ENCODE data around the gene ZFAND2B. TPM values are rescaled to one million over a fixed set of nuclear protein-coding genes. Genes with fewer than 3 reads are reported as not detected.

Gene ZFAND2B
- total and polyA plus RNA-seq, 2 experiments from 2014 or later: 16.3 to 30.0 TPM

- Mint-ChIP-seq H3K4me3 (no peak overlapping the region), H3K4me1 (peaks cover 16% of the 10 kb centered on the region), H3K27ac (no peak overlapping the region), H3K27me3 (ENCODE audit: insufficient read depth, low read depth, poor library complexity) (peaks cover 19% of the 10 kb centered on the region), H3K9me3 (no peaks in the 10 kb centered on the region), H3K36me3 (ENCODE audit: low read depth) (no peaks in the 10 kb centered on the region; the same call in 2 of the 3 replicates)
- Histone ChIP-seq H3K4me3 (no peak overlapping the region), H3K4me2 (no peak overlapping the region), H3K36me3 (ENCODE audit: insufficient read depth) (no peaks in the 10 kb centered on the region), H3F3A (replicated peaks; ENCODE audit: low read depth) (0 out of 2 replicates have a peak, but pooled peaks cover 3% of the 10 kb centered on the region), H4K20me1 (replicated peaks; ENCODE audit: insufficient read depth) (no peaks in the 10 kb centered on the region; the same call in 1 of the 2 replicates), H3K4me1 (ENCODE audit: insufficient read depth) (peaks cover 4% of the 10 kb centered on the region; the same call in 1 of the 2 replicates), H3K79me2 (replicated peaks; ENCODE audit: insufficient read depth) (peaks cover 7% of the 10 kb centered on the region; the same call in 1 of the 2 replicates), H2AFZ (no peak overlapping the region), H3K9me2 (ENCODE audit: insufficient read depth) (no peaks in the 10 kb centered on the region), H3K27ac (ENCODE audit: low read depth) (no peak overlapping the region), H3K27me3 (ENCODE audit: insufficient read depth) (no peaks in the 10 kb centered on the region)
- TF ChIP-seq JUNB (IDR thresholded peaks at IDR 0.05; ENCODE audit: unreplicated experiment) (no peak), ZNF114 (CRISPR knock-in tag; IDR thresholded peaks at IDR 0.05) (no peak), POLR2AphosphoS5 (IDR thresholded peaks at IDR 0.05; ENCODE audit: low read depth) (no peak), EZH2 (IDR thresholded peaks at IDR 0.05; ENCODE audit: low read depth, unreplicated experiment) (no peak), EZH2phosphoT487 (IDR thresholded peaks at IDR 0.05; ENCODE audit: unreplicated experiment) (no peak), NANOG (IDR thresholded peaks at IDR 0.05; ENCODE audit: borderline replicate concordance) (no peak), ZNF331 (CRISPR knock-in tag; IDR thresholded peaks at IDR 0.05; ENCODE audit: low read depth) (no peak), STAT1 (IDR thresholded peaks at IDR 0.05; ENCODE audit: unreplicated experiment) (no peak), ZNF462 (CRISPR knock-in tag; IDR thresholded peaks at IDR 0.05) (no peak), CREB1 (CRISPR knock-in tag; IDR thresholded peaks at IDR 0.05; ENCODE audit: low read depth) (no peak)
- TF ChIP-seq, protein P1, sequence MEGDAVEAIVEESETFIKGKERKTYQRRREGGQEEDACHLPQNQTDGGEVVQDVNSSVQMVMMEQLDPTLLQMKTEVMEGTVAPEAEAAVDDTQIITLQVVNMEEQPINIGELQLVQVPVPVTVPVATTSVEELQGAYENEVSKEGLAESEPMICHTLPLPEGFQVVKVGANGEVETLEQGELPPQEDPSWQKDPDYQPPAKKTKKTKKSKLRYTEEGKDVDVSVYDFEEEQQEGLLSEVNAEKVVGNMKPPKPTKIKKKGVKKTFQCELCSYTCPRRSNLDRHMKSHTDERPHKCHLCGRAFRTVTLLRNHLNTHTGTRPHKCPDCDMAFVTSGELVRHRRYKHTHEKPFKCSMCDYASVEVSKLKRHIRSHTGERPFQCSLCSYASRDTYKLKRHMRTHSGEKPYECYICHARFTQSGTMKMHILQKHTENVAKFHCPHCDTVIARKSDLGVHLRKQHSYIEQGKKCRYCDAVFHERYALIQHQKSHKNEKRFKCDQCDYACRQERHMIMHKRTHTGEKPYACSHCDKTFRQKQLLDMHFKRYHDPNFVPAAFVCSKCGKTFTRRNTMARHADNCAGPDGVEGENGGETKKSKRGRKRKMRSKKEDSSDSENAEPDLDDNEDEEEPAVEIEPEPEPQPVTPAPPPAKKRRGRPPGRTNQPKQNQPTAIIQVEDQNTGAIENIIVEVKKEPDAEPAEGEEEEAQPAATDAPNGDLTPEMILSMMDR (conservative IDR thresholded peaks at IDR 0.05; ENCODE audit: low read depth in 2 of 2): no peak
- TF ChIP-seq, protein P2, sequence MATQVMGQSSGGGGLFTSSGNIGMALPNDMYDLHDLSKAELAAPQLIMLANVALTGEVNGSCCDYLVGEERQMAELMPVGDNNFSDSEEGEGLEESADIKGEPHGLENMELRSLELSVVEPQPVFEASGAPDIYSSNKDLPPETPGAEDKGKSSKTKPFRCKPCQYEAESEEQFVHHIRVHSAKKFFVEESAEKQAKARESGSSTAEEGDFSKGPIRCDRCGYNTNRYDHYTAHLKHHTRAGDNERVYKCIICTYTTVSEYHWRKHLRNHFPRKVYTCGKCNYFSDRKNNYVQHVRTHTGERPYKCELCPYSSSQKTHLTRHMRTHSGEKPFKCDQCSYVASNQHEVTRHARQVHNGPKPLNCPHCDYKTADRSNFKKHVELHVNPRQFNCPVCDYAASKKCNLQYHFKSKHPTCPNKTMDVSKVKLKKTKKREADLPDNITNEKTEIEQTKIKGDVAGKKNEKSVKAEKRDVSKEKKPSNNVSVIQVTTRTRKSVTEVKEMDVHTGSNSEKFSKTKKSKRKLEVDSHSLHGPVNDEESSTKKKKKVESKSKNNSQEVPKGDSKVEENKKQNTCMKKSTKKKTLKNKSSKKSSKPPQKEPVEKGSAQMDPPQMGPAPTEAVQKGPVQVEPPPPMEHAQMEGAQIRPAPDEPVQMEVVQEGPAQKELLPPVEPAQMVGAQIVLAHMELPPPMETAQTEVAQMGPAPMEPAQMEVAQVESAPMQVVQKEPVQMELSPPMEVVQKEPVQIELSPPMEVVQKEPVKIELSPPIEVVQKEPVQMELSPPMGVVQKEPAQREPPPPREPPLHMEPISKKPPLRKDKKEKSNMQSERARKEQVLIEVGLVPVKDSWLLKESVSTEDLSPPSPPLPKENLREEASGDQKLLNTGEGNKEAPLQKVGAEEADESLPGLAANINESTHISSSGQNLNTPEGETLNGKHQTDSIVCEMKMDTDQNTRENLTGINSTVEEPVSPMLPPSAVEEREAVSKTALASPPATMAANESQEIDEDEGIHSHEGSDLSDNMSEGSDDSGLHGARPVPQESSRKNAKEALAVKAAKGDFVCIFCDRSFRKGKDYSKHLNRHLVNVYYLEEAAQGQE (IDR thresholded peaks at IDR 0.05; ENCODE audit: unreplicated experiment): no peak
- TF ChIP-seq, protein P3, sequence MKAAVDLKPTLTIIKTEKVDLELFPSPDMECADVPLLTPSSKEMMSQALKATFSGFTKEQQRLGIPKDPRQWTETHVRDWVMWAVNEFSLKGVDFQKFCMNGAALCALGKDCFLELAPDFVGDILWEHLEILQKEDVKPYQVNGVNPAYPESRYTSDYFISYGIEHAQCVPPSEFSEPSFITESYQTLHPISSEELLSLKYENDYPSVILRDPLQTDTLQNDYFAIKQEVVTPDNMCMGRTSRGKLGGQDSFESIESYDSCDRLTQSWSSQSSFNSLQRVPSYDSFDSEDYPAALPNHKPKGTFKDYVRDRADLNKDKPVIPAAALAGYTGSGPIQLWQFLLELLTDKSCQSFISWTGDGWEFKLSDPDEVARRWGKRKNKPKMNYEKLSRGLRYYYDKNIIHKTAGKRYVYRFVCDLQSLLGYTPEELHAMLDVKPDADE (IDR thresholded peaks at IDR 0.05): no peak
- ATAC-seq (no peak), DNase-seq (ENCODE audit: low spot score) (no peak)
These were observed 43.4 kb upstream of the ZFAND2B start for GRCh38 chr2:219163156-219163555.

Data from GM23338 (cell line).